ENCODE data around the gene TRMO. TPM values are rescaled to one million over a fixed set of nuclear protein-coding genes. Genes with fewer than 3 reads are reported as not detected.

TRMO gene
- total RNA-seq, 1 experiment from 2014 or later = 10.3 TPM

DNA sequence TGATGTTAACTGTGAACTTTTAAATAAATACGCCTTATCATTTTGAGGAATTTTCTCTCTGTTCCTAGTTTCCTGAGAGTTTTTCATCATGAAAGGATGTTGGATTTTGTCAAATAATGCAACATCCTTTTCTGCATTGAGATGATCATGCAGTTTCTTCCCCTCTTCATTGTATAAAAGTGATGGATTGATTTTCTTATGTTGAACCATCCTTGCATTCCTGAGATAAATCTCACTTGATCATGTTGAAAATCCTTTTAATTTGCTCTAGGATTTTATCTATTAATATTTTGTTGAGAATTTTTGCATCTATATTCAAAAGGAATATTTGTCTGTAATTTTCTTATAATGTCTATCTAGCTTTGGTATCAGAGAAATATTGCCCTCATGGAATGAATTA lies 56.0 kb downstream of the TRMO start:
- DNase-seq (ENCODE audit: unreplicated experiment) = no peak
- no peaks in the 10 kb centered on the region for H3K4me1 Mint-ChIP-seq (ENCODE audit: insufficient read depth, unreplicated experiment)
- no peak overlapping the region for H3K4me3 Mint-ChIP-seq (ENCODE audit: unreplicated experiment)
- no TSS peak for BruUV-seq (replicated peaks)
- TF ChIP-seq, protein P1, sequence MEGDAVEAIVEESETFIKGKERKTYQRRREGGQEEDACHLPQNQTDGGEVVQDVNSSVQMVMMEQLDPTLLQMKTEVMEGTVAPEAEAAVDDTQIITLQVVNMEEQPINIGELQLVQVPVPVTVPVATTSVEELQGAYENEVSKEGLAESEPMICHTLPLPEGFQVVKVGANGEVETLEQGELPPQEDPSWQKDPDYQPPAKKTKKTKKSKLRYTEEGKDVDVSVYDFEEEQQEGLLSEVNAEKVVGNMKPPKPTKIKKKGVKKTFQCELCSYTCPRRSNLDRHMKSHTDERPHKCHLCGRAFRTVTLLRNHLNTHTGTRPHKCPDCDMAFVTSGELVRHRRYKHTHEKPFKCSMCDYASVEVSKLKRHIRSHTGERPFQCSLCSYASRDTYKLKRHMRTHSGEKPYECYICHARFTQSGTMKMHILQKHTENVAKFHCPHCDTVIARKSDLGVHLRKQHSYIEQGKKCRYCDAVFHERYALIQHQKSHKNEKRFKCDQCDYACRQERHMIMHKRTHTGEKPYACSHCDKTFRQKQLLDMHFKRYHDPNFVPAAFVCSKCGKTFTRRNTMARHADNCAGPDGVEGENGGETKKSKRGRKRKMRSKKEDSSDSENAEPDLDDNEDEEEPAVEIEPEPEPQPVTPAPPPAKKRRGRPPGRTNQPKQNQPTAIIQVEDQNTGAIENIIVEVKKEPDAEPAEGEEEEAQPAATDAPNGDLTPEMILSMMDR (IDR thresholded peaks at IDR 0.05; ENCODE audit: unreplicated experiment) = no peak
- intact Hi-C loops (cut with micrococcal nuclease) = no loop called here
- peaks cover 4% of the 10 kb centered on the region for H3K27me3 Mint-ChIP-seq (ENCODE audit: insufficient read depth, unreplicated experiment)
- ChIA-PET POLR2A (no interaction called here), CTCF (interaction anchor here (0.6 to 1.2 kb wide), 2 partner anchors 35 to 44 kb away, joined by 3 to 6 read pairs; no protein-coding TSS in a partner anchor)
- H3K27ac Mint-ChIP-seq (ENCODE audit: low read depth, unreplicated experiment) = no peak overlapping the region
- H3K9me3 Mint-ChIP-seq (ENCODE audit: unreplicated experiment) = peaks cover 8% of the 10 kb centered on the region
- no peaks in the 10 kb centered on the region for H3K36me3 Mint-ChIP-seq (ENCODE audit: insufficient read depth, unreplicated experiment)

DNA sequence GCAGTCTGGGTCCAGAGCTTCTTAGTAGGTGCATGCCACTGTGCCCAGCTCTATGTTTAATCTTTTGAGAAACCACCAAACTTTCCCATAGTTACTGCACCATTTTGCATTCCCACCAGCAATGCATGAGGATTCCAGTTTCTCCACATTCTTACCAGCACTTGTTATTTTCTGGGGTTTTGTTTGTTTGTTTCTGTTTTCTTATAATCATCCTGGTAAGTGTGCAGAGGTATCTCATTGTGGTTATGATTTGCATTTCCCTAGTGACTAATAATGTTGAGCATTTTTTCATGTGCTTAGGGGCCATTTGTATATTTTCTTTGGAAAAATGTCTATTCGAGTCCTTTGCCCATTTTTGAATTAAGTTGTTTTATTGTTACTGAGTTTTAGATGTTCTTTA lies 57.9 kb downstream of the TRMO start:
- intact Hi-C loops (cut with micrococcal nuclease) = no loop called here
- Mint-ChIP-seq H3K9me3 (ENCODE audit: unreplicated experiment) (peaks cover 8% of the 10 kb centered on the region), H3K4me3 (ENCODE audit: unreplicated experiment) (no peak overlapping the region), H3K27ac (ENCODE audit: low read depth, unreplicated experiment) (no peak overlapping the region), H3K27me3 (ENCODE audit: insufficient read depth, unreplicated experiment) (peaks cover 12% of the 10 kb centered on the region), H3K4me1 (ENCODE audit: insufficient read depth, unreplicated experiment) (no peaks in the 10 kb centered on the region), H3K36me3 (ENCODE audit: insufficient read depth, unreplicated experiment) (no peaks in the 10 kb centered on the region)
- TF ChIP-seq, protein P1 (IDR thresholded peaks at IDR 0.05; ENCODE audit: unreplicated experiment) = no peak
- no peak for DNase-seq (ENCODE audit: unreplicated experiment)
- ChIA-PET POLR2A (interaction anchor here (1.1 kb wide), 1 partner anchor 9 kb away, joined by 3 read pairs; no protein-coding TSS in a partner anchor), CTCF (interaction anchor here (1.7 kb wide), 1 partner anchor 37 kb away, joined by 4 read pairs; no protein-coding TSS in a partner anchor)
- no TSS peak for BruUV-seq (replicated peaks)

DNA sequence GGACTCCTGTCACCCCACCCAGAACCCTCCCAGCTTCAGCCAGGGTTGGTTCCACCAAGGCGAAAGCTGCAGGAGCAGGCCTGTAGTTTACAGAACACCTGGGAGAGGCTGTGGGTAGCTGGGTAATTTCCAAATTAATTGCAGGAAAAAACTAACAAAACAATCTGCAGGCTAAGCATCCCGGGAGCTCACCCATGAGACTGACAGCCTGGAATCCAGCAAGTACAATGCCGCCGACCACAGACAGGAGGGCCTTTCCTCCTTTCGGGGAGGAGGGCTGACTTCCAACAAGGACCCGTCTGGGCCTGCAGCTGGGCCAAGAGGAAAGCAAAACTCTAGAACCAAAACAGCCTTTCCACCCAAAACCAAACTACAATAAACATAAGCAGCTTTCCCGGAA lies 59.0 kb downstream of the TRMO start:
- DNase-seq (ENCODE audit: unreplicated experiment) = no peak
- ChIA-PET POLR2A (interaction anchor here (0.6 to 1.4 kb wide), 2 partner anchors 13 kb away, joined by 3 to 4 read pairs; no protein-coding TSS in a partner anchor), CTCF (interaction anchor here (0.8 to 1.7 kb wide), 2 partner anchors 38 to 42 kb away, joined by 3 to 4 read pairs; no protein-coding TSS in a partner anchor)
- Mint-ChIP-seq H3K4me1 (ENCODE audit: insufficient read depth, unreplicated experiment) (no peaks in the 10 kb centered on the region), H3K4me3 (ENCODE audit: unreplicated experiment) (no peak overlapping the region), H3K27ac (ENCODE audit: low read depth, unreplicated experiment) (no peak overlapping the region), H3K27me3 (ENCODE audit: insufficient read depth, unreplicated experiment) (peaks cover 12% of the 10 kb centered on the region), H3K9me3 (ENCODE audit: unreplicated experiment) (peaks cover 8% of the 10 kb centered on the region), H3K36me3 (ENCODE audit: insufficient read depth, unreplicated experiment) (no peaks in the 10 kb centered on the region)
- intact Hi-C loops (cut with micrococcal nuclease) = no loop called here
- TF ChIP-seq, protein P1 (IDR thresholded peaks at IDR 0.05; ENCODE audit: unreplicated experiment) = no peak
- BruUV-seq (replicated peaks) = no TSS peak

DNA sequence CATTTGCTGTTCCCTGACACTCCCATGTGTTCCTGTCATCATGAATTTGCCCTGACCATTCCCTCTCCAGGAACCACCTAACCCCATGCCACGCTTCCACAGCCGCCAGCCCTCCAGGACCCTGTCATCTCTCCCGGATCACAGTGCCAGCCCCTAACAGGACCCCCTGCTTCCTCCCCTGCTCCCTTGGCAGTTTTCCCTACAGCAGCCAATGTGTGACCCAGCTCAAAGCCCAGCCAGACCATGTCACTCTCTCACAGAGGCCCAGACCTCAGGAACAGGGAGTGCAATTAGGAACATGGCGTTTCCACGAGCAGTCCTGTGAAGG lies 61.2 kb downstream of the TRMO start:
- intact Hi-C loops (cut with micrococcal nuclease) = no loop called here
- no peak for DNase-seq (ENCODE audit: unreplicated experiment)
- Mint-ChIP-seq H3K36me3 (ENCODE audit: insufficient read depth, unreplicated experiment) (no peaks in the 10 kb centered on the region), H3K4me1 (ENCODE audit: insufficient read depth, unreplicated experiment) (no peaks in the 10 kb centered on the region), H3K27me3 (ENCODE audit: insufficient read depth, unreplicated experiment) (peaks cover 28% of the 10 kb centered on the region), H3K27ac (ENCODE audit: low read depth, unreplicated experiment) (no peak overlapping the region), H3K9me3 (ENCODE audit: unreplicated experiment) (peaks cover 2% of the 10 kb centered on the region), H3K4me3 (ENCODE audit: unreplicated experiment) (no peak overlapping the region)
- ChIA-PET POLR2A (no interaction called here), CTCF (interaction anchor here (1.6 kb wide), 1 partner anchor 40 kb away, joined by 3 read pairs; no protein-coding TSS in a partner anchor)
- TF ChIP-seq, protein P1 (IDR thresholded peaks at IDR 0.05; ENCODE audit: unreplicated experiment) = no peak
- no TSS peak for BruUV-seq (replicated peaks)
